ENCODE results near the gene DSC2.

GRCh38 chr18:31042084-31042405 is 60.2 kb downstream of the DSC2 start:
- TF ChIP-seq, protein P1, sequence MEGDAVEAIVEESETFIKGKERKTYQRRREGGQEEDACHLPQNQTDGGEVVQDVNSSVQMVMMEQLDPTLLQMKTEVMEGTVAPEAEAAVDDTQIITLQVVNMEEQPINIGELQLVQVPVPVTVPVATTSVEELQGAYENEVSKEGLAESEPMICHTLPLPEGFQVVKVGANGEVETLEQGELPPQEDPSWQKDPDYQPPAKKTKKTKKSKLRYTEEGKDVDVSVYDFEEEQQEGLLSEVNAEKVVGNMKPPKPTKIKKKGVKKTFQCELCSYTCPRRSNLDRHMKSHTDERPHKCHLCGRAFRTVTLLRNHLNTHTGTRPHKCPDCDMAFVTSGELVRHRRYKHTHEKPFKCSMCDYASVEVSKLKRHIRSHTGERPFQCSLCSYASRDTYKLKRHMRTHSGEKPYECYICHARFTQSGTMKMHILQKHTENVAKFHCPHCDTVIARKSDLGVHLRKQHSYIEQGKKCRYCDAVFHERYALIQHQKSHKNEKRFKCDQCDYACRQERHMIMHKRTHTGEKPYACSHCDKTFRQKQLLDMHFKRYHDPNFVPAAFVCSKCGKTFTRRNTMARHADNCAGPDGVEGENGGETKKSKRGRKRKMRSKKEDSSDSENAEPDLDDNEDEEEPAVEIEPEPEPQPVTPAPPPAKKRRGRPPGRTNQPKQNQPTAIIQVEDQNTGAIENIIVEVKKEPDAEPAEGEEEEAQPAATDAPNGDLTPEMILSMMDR (IDR thresholded peaks at IDR 0.05; ENCODE audit: extremely low read depth in 1 of 2, insufficient read depth in 1 of 2, low read depth in 1 of 2, low read length in 2 of 2): no peak
- TF ChIP-seq POLR2A (IDR thresholded peaks at IDR 0.05; ENCODE audit: low read depth, low read length): no peak
- no peak for TF ChIP-seq JUN (IDR thresholded peaks at IDR 0.05; ENCODE audit: borderline replicate concordance, insufficient read depth, insufficient read length, low read depth)
- TF ChIP-seq, protein P2, sequence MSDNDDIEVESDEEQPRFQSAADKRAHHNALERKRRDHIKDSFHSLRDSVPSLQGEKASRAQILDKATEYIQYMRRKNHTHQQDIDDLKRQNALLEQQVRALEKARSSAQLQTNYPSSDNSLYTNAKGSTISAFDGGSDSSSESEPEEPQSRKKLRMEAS (IDR thresholded peaks at IDR 0.05; ENCODE audit: insufficient read depth, insufficient read length): no peak
- TF ChIP-seq POLR2AphosphoS5 (IDR thresholded peaks at IDR 0.05; ENCODE audit: insufficient read depth, low read depth, low read length): no peak
- peak; percentile 68 for TF ChIP-seq EZH2 (IDR thresholded peaks at IDR 0.05; ENCODE audit: borderline replicate concordance, low read depth, low read length, severe bottlenecking)
- TF ChIP-seq FOS (IDR thresholded peaks at IDR 0.05; ENCODE audit: borderline replicate concordance, insufficient read depth, low read length): no peak
